ENCODE measurements around the gene SLIT3. TPM values are rescaled to one million over a fixed set of nuclear protein-coding genes. Genes with fewer than 3 reads are reported as not detected.
"Not testable (repeated sequence)": the region's sequence is repeated elsewhere in the genome, so short reads cannot be mapped to it uniquely, and the experiment has no call there.

SLIT3 gene
- polyA plus RNA-seq, 3 donors: 49.7 to 63.8 (median 49.7) TPM

- DNase-seq (ENCODE audit: extremely low read depth in 1 of 11, low read depth in 9 of 11, low spot score in 4 of 11): no peak
Measured at GRCh38 chr5:169131616-169132301, 169.2 kb downstream of the SLIT3 start.

GRCh38 chr5:169128679-169129078 is 172.3 kb downstream of the SLIT3 start:
- no peak for DNase-seq (ENCODE audit: extremely low read depth in 1 of 11, low read depth in 9 of 11, low spot score in 4 of 11)

- DNase-seq (ENCODE audit: extremely low read depth in 1 of 11, low read depth in 9 of 11, low spot score in 4 of 11): no peak
Measured at GRCh38 chr5:169127431-169127830, 173.5 kb downstream of the SLIT3 start.

GRCh38 chr5:169126481-169127021 is 174.4 kb downstream of the SLIT3 start:
- no peak for DNase-seq (ENCODE audit: extremely low read depth in 1 of 11, low read depth in 9 of 11, low spot score in 4 of 11)

GRCh38 chr5:169125571-169125970 is 175.4 kb downstream of the SLIT3 start:
- no peak for DNase-seq (ENCODE audit: extremely low read depth in 1 of 11, low read depth in 9 of 11, low spot score in 4 of 11)

GRCh38 chr5:169122951-169123350 is 178.0 kb downstream of the SLIT3 start:
- DNase-seq (ENCODE audit: extremely low read depth in 1 of 11, low read depth in 9 of 11, low spot score in 4 of 11): no peak

GRCh38 chr5:169121630-169122420 is 179.1 kb downstream of the SLIT3 start:
- no peak for DNase-seq (ENCODE audit: extremely low read depth in 1 of 11, low read depth in 9 of 11, low spot score in 4 of 11)

GRCh38 chr5:169119288-169120048 is 181.5 kb downstream of the SLIT3 start:
- no peak for DNase-seq (ENCODE audit: extremely low read depth in 1 of 11, low read depth in 9 of 11, low spot score in 4 of 11)

- no peak for DNase-seq (ENCODE audit: extremely low read depth in 1 of 11, low read depth in 9 of 11, low spot score in 4 of 11)
Measured at GRCh38 chr5:169116961-169117461, 183.9 kb downstream of the SLIT3 start.

- DNase-seq (ENCODE audit: extremely low read depth in 1 of 11, low read depth in 9 of 11, low spot score in 4 of 11): no peak
Measured at GRCh38 chr5:169115461-169116124, 185.3 kb downstream of the SLIT3 start.

GRCh38 chr5:169114466-169115065 is 186.4 kb downstream of the SLIT3 start:
- DNase-seq (ENCODE audit: extremely low read depth in 1 of 11, low read depth in 9 of 11, low spot score in 4 of 11): no peak

GRCh38 chr5:169112016-169112415 is 188.9 kb downstream of the SLIT3 start:
- DNase-seq (ENCODE audit: extremely low read depth in 1 of 11, low read depth in 9 of 11, low spot score in 4 of 11): no peak

- DNase-seq (ENCODE audit: extremely low read depth in 1 of 11, low read depth in 9 of 11, low spot score in 4 of 11): peak in 1 of 11 donors; percentile 54
Measured at GRCh38 chr5:169106911-169107706, 193.8 kb downstream of the SLIT3 start.

GRCh38 chr5:169105582-169105981 is 195.4 kb downstream of the SLIT3 start:
- DNase-seq (ENCODE audit: extremely low read depth in 1 of 11, low read depth in 9 of 11, low spot score in 4 of 11): not testable (repeated sequence)

- DNase-seq (ENCODE audit: extremely low read depth in 1 of 11, low read depth in 9 of 11, low spot score in 4 of 11): no peak
Measured at GRCh38 chr5:169104937-169105494, 195.9 kb downstream of the SLIT3 start.

- DNase-seq (ENCODE audit: extremely low read depth in 1 of 11, low read depth in 9 of 11, low spot score in 4 of 11): no peak
Measured at GRCh38 chr5:169103586-169104181, 197.3 kb downstream of the SLIT3 start.

GRCh38 chr5:169101966-169102365 is 199.0 kb downstream of the SLIT3 start:
- DNase-seq (ENCODE audit: extremely low read depth in 1 of 11, low read depth in 9 of 11, low spot score in 4 of 11): no peak
